Retina (tissue), 1 donor: ENCODE results near the gene TEKTIP1.
"Not testable (repeated sequence)": the region's sequence is repeated elsewhere in the genome, so short reads cannot be mapped to it uniquely, and the experiment has no call there.

Experiments used
- DNase-seq: peaks from one replicate; pipeline ENCODE4 v3.0.0-alpha.2; 2016

Gene TEKTIP1

DNA sequence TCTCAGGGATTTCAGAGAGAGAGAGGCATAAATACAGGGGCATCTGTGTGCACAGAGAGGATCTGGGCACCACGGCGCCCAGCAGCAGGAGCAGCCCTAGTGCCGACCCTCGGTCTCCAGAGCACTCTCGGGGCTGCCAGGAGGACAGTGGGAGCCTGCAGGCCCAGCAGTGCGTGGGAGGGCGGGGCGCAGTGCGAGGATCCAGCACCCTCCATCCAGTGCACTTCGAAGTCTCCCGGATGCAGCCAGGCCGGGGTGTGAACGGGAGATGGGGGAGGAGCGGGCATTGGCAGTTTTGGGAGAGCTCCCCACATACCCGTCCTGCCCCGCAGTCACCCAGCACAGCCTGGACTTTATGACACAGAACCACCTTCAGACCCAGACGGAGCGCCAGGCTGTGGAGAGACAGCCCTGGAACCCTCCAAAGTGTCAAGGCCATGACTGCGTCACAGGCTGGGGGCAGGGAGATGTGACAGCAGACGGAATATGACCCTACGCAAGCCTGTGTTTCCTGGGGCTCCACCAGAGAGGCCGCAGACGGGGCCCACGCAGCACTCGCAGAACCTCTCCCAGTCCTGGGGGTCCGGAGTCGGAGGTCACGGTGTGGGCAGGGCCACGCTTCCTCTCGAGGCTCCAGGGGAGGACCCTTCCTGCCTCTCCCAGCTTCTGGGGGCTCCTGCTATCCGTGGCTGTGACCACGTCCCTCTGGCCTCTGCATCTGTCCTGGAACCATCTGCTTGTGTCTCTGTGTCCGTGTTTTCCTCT lies 14.7 kb upstream of the TEKTIP1 start:
- no peak for DNase-seq

- DNase-seq: no peak
Measured at GRCh38 chr19:3524904-3525451, 14.0 kb upstream of the TEKTIP1 start.

DNA sequence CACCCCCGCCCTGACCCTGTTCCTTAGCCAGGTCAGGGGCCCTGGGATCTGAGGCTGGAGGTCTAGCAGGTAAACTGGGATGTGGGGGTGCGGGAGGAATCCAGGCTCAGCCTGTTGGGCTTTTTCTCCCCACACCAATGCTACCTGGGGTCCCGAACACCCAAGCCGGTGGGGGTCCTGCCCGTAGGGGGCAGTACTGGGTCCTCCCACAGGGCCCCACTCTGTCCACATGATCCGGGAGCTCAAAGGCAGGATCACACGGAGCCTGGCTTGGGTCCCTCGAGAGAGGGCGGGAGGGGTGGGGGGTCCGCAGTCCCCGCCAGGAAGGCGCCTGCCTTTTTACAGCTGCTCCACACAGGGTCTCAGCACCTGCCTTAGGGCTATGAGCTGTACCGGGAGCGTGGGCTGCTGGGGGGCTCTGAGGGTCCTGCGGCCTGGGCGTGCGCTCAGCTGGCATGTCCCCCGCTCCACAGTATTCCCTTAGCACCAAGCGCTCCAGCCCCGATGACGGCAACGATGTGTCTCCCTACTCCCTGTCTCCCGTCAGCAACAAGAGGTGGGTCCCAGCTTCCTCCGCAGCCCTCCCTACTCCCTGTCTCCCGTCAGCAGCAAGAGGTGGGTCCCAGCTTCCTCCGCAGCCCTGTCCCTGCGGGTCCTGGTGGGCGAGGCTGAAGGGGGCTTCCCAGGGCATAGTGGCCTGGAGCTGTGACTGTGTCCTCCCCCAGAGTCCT lies 12.3 kb upstream of the TEKTIP1 start:
- no peak for DNase-seq

DNA sequence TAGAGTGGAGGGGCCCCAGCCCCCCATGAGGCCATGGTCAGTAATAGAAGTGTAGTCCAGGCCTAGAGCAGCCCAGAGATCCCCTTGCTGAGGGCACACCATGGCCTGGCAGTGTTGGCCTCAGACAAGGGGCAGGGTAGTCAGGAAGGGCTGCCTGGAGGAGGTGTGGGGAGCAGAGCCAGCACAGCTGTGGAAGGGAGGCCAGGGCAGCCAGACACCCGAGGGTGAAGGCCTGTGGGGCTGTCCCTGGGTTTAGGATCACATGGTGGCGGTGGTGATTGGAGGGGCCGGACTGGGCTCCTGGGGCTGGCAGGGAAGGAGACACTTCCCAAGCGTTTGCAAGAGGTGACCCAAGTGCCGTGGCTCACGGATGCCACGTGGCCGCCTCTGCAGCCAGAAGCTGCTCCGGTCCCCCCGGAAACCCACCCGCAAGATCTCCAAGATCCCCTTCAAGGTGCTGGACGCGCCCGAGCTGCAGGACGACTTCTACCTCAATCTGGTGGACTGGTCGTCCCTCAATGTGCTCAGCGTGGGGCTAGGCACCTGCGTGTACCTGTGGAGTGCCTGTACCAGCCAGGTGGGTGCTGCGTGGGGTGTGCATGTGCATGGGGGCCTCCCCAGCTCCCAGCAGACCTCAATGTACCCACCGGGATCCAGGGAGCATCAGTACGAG lies 11.6 kb upstream of the TEKTIP1 start:
- DNase-seq: no peak

- no peak for DNase-seq
Measured at GRCh38 chr19:3528080-3528479, 10.9 kb upstream of the TEKTIP1 start.

- no peak for DNase-seq
Measured at GRCh38 chr19:3528539-3529211, 10.3 kb upstream of the TEKTIP1 start.

- not testable (repeated sequence) for DNase-seq
Measured at GRCh38 chr19:3529299-3529698, 9.7 kb upstream of the TEKTIP1 start.

GRCh38 chr19:3530389-3530788 lies 8.6 kb upstream of the TEKTIP1 start:
- no peak for DNase-seq

DNA sequence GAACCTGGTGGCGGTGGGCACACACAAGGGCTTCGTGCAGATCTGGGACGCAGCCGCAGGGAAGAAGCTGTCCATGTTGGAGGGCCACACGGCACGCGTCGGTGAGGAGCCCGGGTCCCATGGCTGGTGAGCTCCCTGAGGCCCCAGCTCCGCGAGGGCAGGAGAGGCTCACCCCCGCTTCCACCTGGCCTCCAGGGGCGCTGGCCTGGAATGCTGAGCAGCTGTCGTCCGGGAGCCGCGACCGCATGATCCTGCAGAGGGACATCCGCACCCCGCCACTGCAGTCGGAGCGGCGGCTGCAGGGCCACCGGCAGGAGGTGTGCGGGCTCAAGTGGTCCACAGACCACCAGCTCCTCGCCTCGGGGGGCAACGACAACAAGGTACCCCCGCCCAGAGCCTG lies 7.3 kb upstream of the TEKTIP1 start:
- DNase-seq: no peak

DNA sequence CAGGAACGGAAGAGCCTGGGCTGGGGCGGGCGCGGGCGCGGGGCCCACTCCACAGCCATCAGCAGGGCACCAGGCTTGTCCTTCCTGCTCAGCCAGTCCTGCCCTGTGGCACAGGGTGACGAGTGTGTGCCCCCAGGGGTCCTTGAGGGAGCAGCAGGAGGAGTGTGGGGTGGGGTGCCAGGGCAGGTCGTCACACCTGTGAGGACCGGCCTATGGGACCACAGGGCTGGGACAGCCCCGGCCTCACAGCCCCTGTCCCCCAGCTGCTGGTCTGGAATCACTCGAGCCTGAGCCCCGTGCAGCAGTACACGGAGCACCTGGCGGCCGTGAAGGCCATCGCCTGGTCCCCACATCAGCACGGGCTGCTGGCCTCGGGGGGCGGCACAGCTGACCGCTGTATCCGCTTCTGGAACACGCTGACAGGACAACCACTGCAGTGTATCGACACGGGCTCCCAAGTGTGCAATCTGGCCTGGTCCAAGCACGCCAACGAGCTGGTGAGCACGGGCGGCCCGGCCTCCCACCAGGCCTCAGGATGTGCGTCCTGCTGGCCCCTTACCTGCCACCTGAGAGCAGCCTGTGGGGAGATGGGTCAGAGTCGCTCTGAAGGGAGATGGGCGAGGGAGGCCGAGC lies 6.7 kb upstream of the TEKTIP1 start:
- no peak for DNase-seq

DNA sequence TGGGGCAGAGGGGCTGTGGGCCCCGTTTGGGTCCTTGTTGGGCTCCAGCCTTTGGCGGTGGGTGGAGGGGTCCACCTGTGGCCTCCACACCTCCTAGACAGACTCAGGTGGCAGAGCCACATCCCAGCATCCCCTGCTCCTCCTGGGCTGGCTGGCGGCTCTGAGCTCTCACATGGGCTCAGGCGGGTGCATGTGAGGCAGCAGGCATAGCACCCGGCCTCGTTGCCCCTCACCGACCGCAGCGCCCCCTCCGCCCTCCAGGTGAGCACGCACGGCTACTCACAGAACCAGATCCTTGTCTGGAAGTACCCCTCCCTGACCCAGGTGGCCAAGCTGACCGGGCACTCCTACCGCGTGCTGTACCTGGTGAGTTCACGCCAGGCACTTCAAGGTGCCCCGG lies 5.9 kb upstream of the TEKTIP1 start:
- DNase-seq: no peak

- DNase-seq: no peak
Measured at GRCh38 chr19:3533563-3534216, 5.3 kb upstream of the TEKTIP1 start.

DNA sequence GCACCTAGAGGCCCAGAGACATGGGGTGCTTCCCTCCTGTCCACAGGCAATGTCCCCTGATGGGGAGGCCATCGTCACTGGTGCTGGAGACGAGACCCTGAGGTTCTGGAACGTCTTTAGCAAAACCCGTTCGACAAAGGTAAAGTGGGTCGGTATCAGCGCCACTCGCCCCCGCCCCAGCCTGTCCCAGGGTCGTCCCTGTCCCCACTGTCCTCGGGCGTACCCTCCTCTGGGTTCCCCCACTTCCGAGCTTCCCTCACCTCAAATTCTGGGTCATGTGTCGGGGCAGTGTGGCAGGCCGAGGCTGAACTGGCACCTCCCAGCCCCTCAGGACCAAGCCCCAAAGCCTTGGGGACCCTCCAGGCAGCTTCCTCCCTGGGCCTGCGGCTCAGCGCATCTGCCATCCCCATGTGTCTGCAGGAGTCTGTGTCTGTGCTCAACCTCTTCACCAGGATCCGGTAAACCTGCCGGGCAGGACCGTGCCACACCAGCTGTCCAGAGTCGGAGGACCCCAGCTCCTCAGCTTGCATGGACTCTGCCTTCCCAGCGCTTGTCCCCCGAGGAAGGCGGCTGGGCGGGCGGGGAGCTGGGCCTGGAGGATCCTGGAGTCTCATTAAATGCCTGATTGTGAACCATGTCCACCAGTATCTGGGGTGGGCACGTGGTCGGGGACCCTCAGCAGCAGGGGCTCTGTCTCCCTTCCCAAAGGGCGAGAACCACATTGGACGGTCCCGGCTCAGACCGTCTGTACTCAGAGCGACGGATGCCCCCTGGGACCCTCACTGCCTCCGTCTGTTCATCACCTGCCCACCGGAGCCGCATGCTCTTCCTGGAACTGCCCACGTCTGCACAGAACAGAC lies 4.4 kb upstream of the TEKTIP1 start:
- no peak for DNase-seq

DNA sequence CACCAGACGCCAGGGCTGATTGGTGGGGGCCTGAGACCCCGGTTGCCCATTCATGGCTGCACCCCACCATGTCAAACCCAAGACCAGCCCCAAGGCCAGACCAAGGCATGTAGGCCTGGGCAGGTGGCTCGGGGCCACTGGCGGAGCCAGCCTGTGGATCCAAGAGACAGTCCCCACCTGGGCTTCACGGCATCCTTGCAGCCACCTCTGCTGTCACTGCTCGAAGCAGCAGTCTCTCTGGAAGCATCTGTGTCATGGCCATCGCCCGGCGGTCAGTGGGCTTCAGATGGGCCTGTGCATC lies 3.8 kb upstream of the TEKTIP1 start:
- no peak for DNase-seq

DNA sequence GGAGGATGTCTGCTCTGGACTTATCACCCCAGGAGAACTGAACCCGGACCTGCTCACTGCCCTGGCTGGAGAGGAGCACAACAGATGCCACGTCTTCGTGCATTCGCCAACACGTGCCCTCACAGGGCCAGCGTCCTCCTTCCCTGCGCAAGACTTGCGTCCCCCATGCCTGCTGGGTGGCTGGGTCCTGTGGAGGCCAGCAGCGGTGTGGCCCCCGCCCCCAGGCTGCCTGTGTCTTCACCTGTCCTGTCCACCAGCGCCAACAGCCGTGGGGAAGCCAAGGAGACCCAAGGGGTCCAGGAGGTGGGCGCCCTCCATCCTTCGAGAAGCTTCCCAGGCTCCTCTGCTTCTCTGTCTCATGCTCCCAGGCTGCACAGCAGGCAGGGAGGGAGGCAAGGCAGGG lies 3.4 kb upstream of the TEKTIP1 start:
- no peak for DNase-seq

DNA sequence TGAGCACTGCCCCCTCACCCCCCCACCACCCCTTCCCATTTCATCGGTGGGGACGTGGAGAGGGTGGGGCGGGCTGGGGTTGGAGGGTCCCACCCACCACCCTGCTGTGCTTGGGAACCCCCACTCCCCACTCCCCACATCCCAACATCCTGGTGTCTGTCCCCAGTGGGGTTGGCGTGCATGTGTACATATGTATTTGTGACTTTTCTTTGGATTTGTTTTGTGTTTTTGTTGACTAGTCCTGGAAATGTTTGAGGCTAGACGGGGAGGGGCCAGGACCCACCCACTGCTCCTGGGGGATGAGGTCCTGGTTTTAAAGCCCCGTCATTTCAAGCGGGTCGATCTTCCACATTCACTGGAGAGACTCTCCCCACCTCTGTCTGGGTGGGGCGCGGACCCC lies 3.0 kb upstream of the TEKTIP1 start:
- DNase-seq: no peak

GRCh38 chr19:3536429-3537100 lies 2.4 kb upstream of the TEKTIP1 start:
- no peak for DNase-seq

DNA sequence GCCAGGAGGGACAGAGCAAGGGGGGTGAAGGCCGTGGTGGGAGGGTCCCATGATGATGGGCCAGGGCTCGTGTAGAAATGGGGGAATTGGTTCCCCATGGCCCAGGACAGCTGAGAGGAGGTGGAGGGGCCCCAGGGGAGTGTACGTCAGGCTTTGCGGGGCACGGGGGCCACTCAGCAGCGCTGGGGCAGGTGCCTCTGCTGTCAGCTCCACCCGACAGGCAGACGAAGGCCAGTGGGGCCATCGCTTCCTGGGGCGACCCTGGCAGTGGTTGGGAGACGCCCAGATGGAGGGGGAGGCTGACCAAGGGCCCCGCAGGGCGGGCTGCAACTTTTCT lies 1.9 kb upstream of the TEKTIP1 start:
- no peak for DNase-seq

GRCh38 chr19:3537438-3538240 lies 1.3 kb upstream of the TEKTIP1 start:
- no peak for DNase-seq
